Lower leg skin (tissue), 3 donors: ENCODE results near the gene SLK.

Source experiments
- CTCF ChIP-seq, 3 donors: fragments of 450-650 bp; IDR thresholded peaks; one replicate each; pipeline ENCODE4 v1.5.1; 2016; ENCODE audit warnings: antibody characterized with exemption in 3 of 3, mild to moderate bottlenecking in 3 of 3, moderate library complexity in 2 of 3
- POLR2A ChIP-seq, 2 donors: fragments of 450-650 bp; IDR thresholded peaks; one replicate each; pipeline ENCODE4 v1.6.1; 2016 to 2017; ENCODE audit warnings: antibody characterized with exemption in 2 of 2, mild to moderate bottlenecking in 1 of 2, moderate library complexity in 1 of 2

- no peak for TF ChIP-seq CTCF (IDR thresholded peaks at IDR 0.05)
- TF ChIP-seq POLR2A (IDR thresholded peaks at IDR 0.05) = no peak
Observed at GRCh38 chr10:104077247-104077646, 110.3 kb downstream of the SLK start.
